ENCODE data around the gene ARRB1. TPM values are rescaled to one million over a fixed set of nuclear protein-coding genes. Genes with fewer than 3 reads are reported as not detected.

The ARRB1 gene
- total and polyA plus RNA-seq, 4 experiments from 2014 or later, result 6.6 to 47.5 (median 26.4) TPM

- peaks cover 0 to 12% of the 10 kb centered on the region in 2 donors for H3K36me3 Mint-ChIP-seq
- no peaks in the 10 kb centered on the region for H3K9me3 Mint-ChIP-seq
- Histone ChIP-seq H3K36me3 (ENCODE audit: insufficient read depth, low read length) (no peaks in the 10 kb centered on the region), H3K9me3 (ENCODE audit: control insufficient read depth in 1 of 2, low read length in 2 of 2) (no peaks in the 10 kb centered on the region), H3K4me3 (ENCODE audit: low read length in 2 of 2) (no peak overlapping the region), H3K4me1 (ENCODE audit: insufficient read depth, low read length) (peaks cover 19% of the 10 kb centered on the region), H3K27ac (ENCODE audit: low read depth, low read length) (no peak overlapping the region), H3K27me3 (ENCODE audit: insufficient read depth, low read length) (no peaks in the 10 kb centered on the region)
- H3K27me3 Mint-ChIP-seq, result no peaks in the 10 kb centered on the region
- CTCF ChIA-PET (ENCODE audit: partially characterized antibody), result interaction anchor here (1.3 to 1.4 kb wide), 2 partner anchors 14 to 26 kb away, joined by 4 to 5 read pairs; no protein-coding TSS in a partner anchor
- H3K27ac Mint-ChIP-seq, result peak overlapping the region in 2 of 7 donors; percentile 6 to 57
- peaks cover 20 to 43% (median 29%) of the 10 kb centered on the region in 4 donors for H3K4me1 Mint-ChIP-seq
- DNase-seq, result no peak
- intact Hi-C loops (cut with micrococcal nuclease), result no loop called here
- no peak overlapping the region for H3K4me3 Mint-ChIP-seq
- POLR2A ChIA-PET (ENCODE audit: partially characterized antibody), result interaction anchor here (0.7 kb wide), 1 partner anchor 122 kb away, joined by 3 read pairs; no protein-coding TSS in a partner anchor
These were observed 3.6 kb upstream of the ARRB1 start for GRCh38 chr11:75355051-75355450.

- Mint-ChIP-seq H3K27ac (peak overlapping the region; percentile 87 to 96 (median 92)), H3K4me3 (peak overlapping the region; percentile 90 to 96 (median 94)), H3K4me1 (peaks cover 35 to 66% (median 49%) of the 10 kb centered on the region in 4 donors), H3K9me3 (no peaks in the 10 kb centered on the region), H3K36me3 (peaks cover 0 to 12% of the 10 kb centered on the region in 2 donors), H3K27me3 (no peaks in the 10 kb centered on the region)
- peak in 1 of 5 donors; percentile 38 for DNase-seq
- H3K36me3 ChIP-seq (ENCODE audit: insufficient read depth, low read length), result no peaks in the 10 kb centered on the region
- H3K4me1 ChIP-seq (ENCODE audit: insufficient read depth, low read length), result peaks cover 41% of the 10 kb centered on the region
- ChIA-PET CTCF (ENCODE audit: partially characterized antibody) (interaction anchor here (0.9 to 6.6 kb wide), 9 partner anchors 10 to 76 kb away, joined by 3 to 43 read pairs (median 6); no protein-coding TSS in a partner anchor), POLR2A (ENCODE audit: partially characterized antibody) (interaction anchor here (0.8 to 5.0 kb wide), 13 partner anchors 10 to 172 kb away, joined by 3 to 113 read pairs (median 7); partner anchors contain the start of gene RPS3)
- no peaks in the 10 kb centered on the region for H3K9me3 ChIP-seq (ENCODE audit: control insufficient read depth in 1 of 2, low read length in 2 of 2)
- no peaks in the 10 kb centered on the region for H3K27me3 ChIP-seq (ENCODE audit: insufficient read depth, low read length)
- H3K4me3 ChIP-seq (ENCODE audit: low read length in 2 of 2), result peak overlapping the region; percentile 77 to 83
- peak overlapping the region; percentile 75 for H3K27ac ChIP-seq (ENCODE audit: low read depth, low read length)
- intact Hi-C loops (cut with micrococcal nuclease), result no loop called here
These were observed 1.2 kb upstream of the ARRB1 start for GRCh38 chr11:75352588-75353206.

- intact Hi-C loops (cut with micrococcal nuclease), result loop anchor here (2.0 kb wide), 1 partner anchor 23 kb away; no protein-coding TSS in a partner anchor
- no peaks in the 10 kb centered on the region for H3K36me3 ChIP-seq (ENCODE audit: insufficient read depth, low read length)
- peak overlapping the region; percentile 90 to 96 (median 94) for H3K4me3 Mint-ChIP-seq
- peaks cover 0 to 12% of the 10 kb centered on the region in 2 donors for H3K36me3 Mint-ChIP-seq
- DNase-seq, result peak; percentile 70 to 80 (median 74)
- no peaks in the 10 kb centered on the region for H3K27me3 Mint-ChIP-seq
- CTCF ChIA-PET (ENCODE audit: partially characterized antibody), result interaction anchor here (0.9 to 6.6 kb wide), 11 partner anchors 10 to 76 kb away, joined by 3 to 43 read pairs (median 6); no protein-coding TSS in a partner anchor
- H3K27me3 ChIP-seq (ENCODE audit: insufficient read depth, low read length), result no peaks in the 10 kb centered on the region
- H3K4me3 ChIP-seq (ENCODE audit: low read length in 2 of 2), result peak overlapping the region; percentile 77 to 83
- H3K9me3 ChIP-seq (ENCODE audit: control insufficient read depth in 1 of 2, low read length in 2 of 2), result no peaks in the 10 kb centered on the region
- H3K4me1 ChIP-seq (ENCODE audit: insufficient read depth, low read length), result peaks cover 49% of the 10 kb centered on the region
- no peaks in the 10 kb centered on the region for H3K9me3 Mint-ChIP-seq
- H3K27ac ChIP-seq (ENCODE audit: low read depth, low read length), result peak overlapping the region; percentile 75
- peaks cover 40 to 73% (median 55%) of the 10 kb centered on the region in 4 donors for H3K4me1 Mint-ChIP-seq
- POLR2A ChIA-PET (ENCODE audit: partially characterized antibody), result interaction anchor here (0.8 to 5.0 kb wide), 16 partner anchors 10 to 173 kb away, joined by 3 to 113 read pairs (median 6); partner anchors contain the start of gene RPS3
- peak overlapping the region; percentile 87 to 96 (median 93) for H3K27ac Mint-ChIP-seq
These were observed 528 bp upstream of the ARRB1 start for GRCh38 chr11:75351791-75352587.

GRCh38 chr11:75350743-75351540 lies 519 bp downstream of the ARRB1 start:
- H3K27ac ChIP-seq (ENCODE audit: low read depth, low read length), result peak overlapping the region; percentile 75
- CTCF ChIA-PET (ENCODE audit: partially characterized antibody), result interaction anchor here (0.6 to 6.6 kb wide), 8 partner anchors 8 to 81 kb away, joined by 3 to 43 read pairs (median 4); no protein-coding TSS in a partner anchor
- intact Hi-C loops (cut with micrococcal nuclease), result loop anchor here (2.0 kb wide), 1 partner anchor 22 kb away; no protein-coding TSS in a partner anchor
- Mint-ChIP-seq H3K4me1 (peaks cover 45 to 78% (median 62%) of the 10 kb centered on the region in 4 donors), H3K36me3 (peaks cover 0 to 12% of the 10 kb centered on the region in 2 donors), H3K27me3 (no peaks in the 10 kb centered on the region), H3K4me3 (peak overlapping the region; percentile 86 to 96 (median 90)), H3K27ac (peak overlapping the region; percentile 87 to 98 (median 93)), H3K9me3 (no peaks in the 10 kb centered on the region)
- peaks cover 59% of the 10 kb centered on the region for H3K4me1 ChIP-seq (ENCODE audit: insufficient read depth, low read length)
- DNase-seq, result peak; percentile 38 to 71 (median 52)
- H3K9me3 ChIP-seq (ENCODE audit: control insufficient read depth in 1 of 2, low read length in 2 of 2), result no peaks in the 10 kb centered on the region
- H3K27me3 ChIP-seq (ENCODE audit: insufficient read depth, low read length), result no peaks in the 10 kb centered on the region
- no peaks in the 10 kb centered on the region for H3K36me3 ChIP-seq (ENCODE audit: insufficient read depth, low read length)
- peak overlapping the region; percentile 24 to 46 for H3K4me3 ChIP-seq (ENCODE audit: low read length in 2 of 2)
- POLR2A ChIA-PET (ENCODE audit: partially characterized antibody), result interaction anchor here (1.2 to 5.0 kb wide), 7 partner anchors 11 to 76 kb away, joined by 4 to 113 read pairs (median 9); partner anchors contain the start of gene RPS3

- Mint-ChIP-seq H3K27ac (peak overlapping the region; percentile 87 to 98 (median 93)), H3K27me3 (no peaks in the 10 kb centered on the region), H3K9me3 (no peaks in the 10 kb centered on the region), H3K36me3 (peaks cover 0 to 12% of the 10 kb centered on the region in 2 donors), H3K4me3 (peak overlapping the region; percentile 86 to 96 (median 90)), H3K4me1 (peaks cover 46 to 85% (median 66%) of the 10 kb centered on the region in 4 donors)
- DNase-seq, result no peak
- POLR2A ChIA-PET (ENCODE audit: partially characterized antibody), result interaction anchor here (1.2 to 5.0 kb wide), 6 partner anchors 10 to 75 kb away, joined by 4 to 113 read pairs (median 17); partner anchors contain the start of gene RPS3
- Histone ChIP-seq H3K27ac (ENCODE audit: low read depth, low read length) (peak overlapping the region; percentile 75), H3K9me3 (ENCODE audit: control insufficient read depth in 1 of 2, low read length in 2 of 2) (no peaks in the 10 kb centered on the region), H3K4me1 (ENCODE audit: insufficient read depth, low read length) (peaks cover 66% of the 10 kb centered on the region), H3K36me3 (ENCODE audit: insufficient read depth, low read length) (no peaks in the 10 kb centered on the region), H3K27me3 (ENCODE audit: insufficient read depth, low read length) (no peaks in the 10 kb centered on the region), H3K4me3 (ENCODE audit: low read length in 2 of 2) (peak overlapping the region; percentile 24 to 46)
- intact Hi-C loops (cut with micrococcal nuclease), result loop anchor here (2.0 kb wide), 1 partner anchor 21 kb away; no protein-coding TSS in a partner anchor
- CTCF ChIA-PET (ENCODE audit: partially characterized antibody), result interaction anchor here (1.8 to 6.6 kb wide), 4 partner anchors 10 to 70 kb away, joined by 6 to 43 read pairs (median 18); no protein-coding TSS in a partner anchor
These were observed 1.2 kb downstream of the ARRB1 start for GRCh38 chr11:75350122-75350742.
